GM23248 (cell line): Measurements from ENCODE around the gene PHF12.

Source experiments
- EZH2 ChIP-seq: fragments of 200-600 bp; sonication (generic); IDR thresholded peaks from 2 replicates; pipeline ENCODE4 v1.6.1; 2018; ENCODE audit warnings: antibody characterized with exemption, mild to moderate bottlenecking; ENCODE audit not compliant: insufficient read depth, poor library complexity, severe bottlenecking
- EZH2phosphoT487 ChIP-seq: fragments of 200-600 bp; sonication (generic); IDR thresholded peaks from 2 replicates; pipeline ENCODE4 v1.6.1; 2018; ENCODE audit warnings: antibody characterized with exemption, moderate library complexity, mild to moderate bottlenecking, low read depth; ENCODE audit not compliant: insufficient read depth

- TF ChIP-seq EZH2phosphoT487 (no peak), EZH2 (no peak)
Measured at GRCh38 chr17:28929787-28930186, 21.5 kb downstream of the PHF12 start.
